Germinal center (tissue), 1 donor: ENCODE measurements around the gene LY6G6D.

Experiments used
- DNase-seq: peaks from one replicate; pipeline ENCODE4 v3.0.0; 2012; ENCODE audit warnings: mixed read lengths, low spot score

LY6G6D gene

DNA sequence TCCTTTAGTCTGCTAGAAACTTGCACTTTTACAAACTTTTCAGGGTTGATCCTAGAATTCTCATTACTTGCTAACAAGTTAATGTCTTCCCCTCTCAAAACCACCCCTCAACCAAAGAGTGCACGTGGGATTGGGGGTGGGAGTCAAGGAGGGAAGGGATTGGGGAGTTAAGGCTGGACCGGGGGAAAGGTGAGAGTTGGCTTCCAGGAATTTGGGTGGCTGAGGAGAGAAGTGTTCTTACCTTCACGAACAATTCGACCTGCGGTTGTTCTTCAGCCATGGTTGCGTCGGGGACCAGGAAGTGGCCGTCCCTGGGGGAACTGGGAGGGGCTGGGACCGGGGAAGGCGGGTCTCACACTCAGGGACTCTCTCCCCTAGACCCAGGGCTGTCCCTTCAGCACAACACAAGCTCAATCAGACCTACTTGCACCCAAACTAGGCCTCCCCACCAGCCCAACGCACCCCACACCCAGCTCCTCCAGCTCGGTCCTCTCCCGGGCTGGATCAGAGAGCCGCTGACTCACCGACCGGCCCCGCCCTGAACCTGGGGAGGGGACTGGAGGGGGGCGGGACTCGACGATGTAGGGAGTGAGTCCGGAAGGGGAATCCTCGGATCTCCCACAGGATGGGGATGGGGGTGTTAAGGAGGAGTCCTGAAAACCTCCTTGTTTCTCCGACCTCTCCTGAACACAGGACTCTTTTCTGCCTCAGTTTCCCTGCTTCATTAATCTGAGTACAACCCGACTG, 21.0 kb downstream of the LY6G6D start, which contains the start of gene CLIC1:
CLIC1 (minus strand) TSS at position 510 of the 747 bp plus-strand sequence; CDS start at position 280, 230 bp downstream.
- DNase-seq, result peak; percentile 87

GRCh38 chr6:31736768-31737314, 21.7 kb downstream of the LY6G6D start:
- DNase-seq, result no peak

DNA sequence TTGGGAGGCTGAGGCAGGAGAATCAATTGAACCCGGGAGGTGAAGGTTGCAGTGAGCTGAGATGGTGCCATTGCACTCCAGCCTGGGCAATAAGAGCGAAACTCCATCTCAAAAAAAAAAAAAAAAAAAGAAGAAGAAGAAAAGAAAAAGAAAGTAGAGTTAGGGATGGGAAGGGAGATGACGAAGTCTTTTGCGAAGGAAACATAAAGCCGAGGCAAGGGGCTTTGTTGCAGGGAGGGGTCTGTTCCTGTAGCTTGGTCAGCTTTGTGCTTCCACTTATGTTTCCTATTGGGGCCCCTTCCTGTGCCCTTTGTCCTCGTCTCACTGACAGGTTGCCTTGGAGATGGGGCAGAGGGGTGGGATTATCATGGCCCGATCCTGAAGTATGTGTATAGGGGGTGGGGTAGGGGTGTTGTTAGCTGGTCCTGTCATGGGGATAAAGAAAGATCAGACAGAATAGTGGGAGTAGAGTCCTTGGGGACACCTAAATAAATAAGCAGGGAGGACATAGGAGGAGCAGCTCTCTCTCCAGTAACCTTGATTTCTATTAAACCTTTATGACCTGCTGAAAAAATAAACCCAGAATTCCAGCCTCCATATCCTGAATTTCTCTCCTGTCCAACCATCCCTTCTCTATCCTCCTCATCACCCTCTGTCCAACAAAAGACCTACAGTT, 22.3 kb downstream of the LY6G6D start:
- DNase-seq, result no peak

DNA sequence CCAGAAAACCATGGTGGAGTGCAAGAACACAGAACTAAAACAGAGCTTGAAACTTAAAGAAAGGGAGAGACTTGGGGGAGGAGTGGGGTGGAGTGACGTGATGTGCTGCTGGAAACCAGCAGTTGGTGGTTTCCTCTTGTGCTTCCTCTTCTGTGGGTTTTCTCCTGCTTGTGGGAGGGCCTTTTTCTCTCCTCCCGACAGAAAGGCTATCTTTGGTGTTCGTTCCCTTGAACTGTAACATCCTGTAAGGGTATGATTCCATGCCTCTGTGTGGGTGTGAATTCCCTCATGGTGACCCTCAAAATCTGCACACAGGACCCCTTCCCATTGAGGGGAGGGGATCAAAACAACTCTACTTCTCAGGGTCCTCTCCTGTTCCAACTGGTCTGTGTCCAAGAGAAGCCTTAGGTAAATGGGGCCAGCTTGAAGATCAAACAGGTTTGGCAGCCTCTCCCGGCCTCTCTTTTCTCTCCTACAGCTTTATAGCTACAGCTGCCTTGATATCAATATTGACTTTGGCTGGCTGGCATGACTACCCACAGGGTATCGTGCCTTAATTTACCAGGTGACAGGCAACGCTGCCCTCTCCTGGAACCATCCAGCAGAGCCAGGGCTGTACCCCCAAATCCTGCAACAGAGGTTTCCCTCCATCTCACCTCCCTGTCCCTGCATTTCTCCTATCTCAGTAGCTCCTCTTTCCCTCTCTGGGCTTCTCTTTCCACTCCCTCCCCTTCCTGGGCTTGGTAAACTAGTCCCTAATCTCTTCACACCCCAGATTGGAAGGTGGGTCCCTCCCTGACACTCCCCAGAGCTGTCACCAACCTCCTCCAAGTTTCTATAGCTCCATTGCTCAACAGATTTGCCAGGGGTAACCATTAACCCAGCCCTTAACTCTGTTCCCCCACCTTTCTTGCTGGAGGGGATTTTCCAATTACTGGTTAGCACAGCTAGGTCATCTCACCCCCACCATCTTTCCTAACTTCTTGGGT, 23.1 kb downstream of the LY6G6D start:
- DNase-seq, result peak; percentile 74

- peak; percentile 98 for DNase-seq
These were observed 24.7 kb downstream of the LY6G6D start, which contains the start of gene MSH5 for GRCh38 chr6:31739639-31740396. Gene MSH5 (plus strand): TSS chr6:31740005. CDS start chr6:31740467, 462 bp downstream.

GRCh38 chr6:31740397-31741223, 25.5 kb downstream of the LY6G6D start:
- peak; percentile 62 for DNase-seq

DNA sequence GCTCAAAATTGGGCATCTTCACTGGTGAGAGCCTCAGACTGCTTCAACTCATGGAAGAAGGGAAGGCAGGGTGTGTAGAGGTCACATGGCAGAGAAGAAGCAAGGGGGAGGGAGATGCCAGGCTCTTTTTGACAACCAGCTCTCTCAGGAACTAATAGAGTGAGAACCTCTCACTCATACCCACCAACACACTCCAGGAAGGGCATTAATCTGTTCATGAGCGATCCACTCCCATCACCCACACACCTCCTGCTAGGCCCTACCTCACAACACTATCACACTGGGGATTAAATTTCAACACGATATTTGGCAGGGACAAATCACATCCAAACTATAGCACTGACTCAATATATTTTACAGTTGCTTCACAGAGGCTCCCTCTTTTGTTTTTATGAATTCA, 26.7 kb downstream of the LY6G6D start:
- DNase-seq, result no peak

DNA sequence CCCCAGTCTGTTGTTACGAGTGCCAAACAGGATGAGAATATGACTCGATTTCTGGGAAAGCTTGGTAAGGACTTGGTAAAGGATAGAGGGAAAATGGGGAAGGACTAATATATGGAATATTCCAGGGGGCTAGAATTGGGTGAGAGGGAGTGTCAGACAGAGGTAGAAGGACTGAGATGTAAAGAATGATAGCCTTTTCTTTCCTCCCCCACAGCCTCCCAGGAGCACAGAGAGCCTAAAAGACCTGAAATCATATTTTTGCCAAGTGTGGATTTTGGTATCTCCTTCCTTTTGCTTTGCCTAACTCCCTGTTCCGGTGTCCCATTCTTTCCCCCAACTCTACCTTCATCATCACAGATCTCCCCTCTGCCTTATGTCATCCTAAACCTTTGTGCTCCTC, 27.7 kb downstream of the LY6G6D start:
- DNase-seq, result no peak

- DNase-seq, result no peak
These were observed 29.3 kb downstream of the LY6G6D start for GRCh38 chr6:31744422-31744821.

- no peak for DNase-seq
These were observed 34.3 kb downstream of the LY6G6D start for GRCh38 chr6:31749301-31750036.

GRCh38 chr6:31750411-31751022, 35.4 kb downstream of the LY6G6D start:
- DNase-seq, result no peak

GRCh38 chr6:31752739-31753319, 37.7 kb downstream of the LY6G6D start:
- DNase-seq, result no peak

- DNase-seq, result no peak
These were observed 43.1 kb downstream of the LY6G6D start for GRCh38 chr6:31758281-31758680.

DNA sequence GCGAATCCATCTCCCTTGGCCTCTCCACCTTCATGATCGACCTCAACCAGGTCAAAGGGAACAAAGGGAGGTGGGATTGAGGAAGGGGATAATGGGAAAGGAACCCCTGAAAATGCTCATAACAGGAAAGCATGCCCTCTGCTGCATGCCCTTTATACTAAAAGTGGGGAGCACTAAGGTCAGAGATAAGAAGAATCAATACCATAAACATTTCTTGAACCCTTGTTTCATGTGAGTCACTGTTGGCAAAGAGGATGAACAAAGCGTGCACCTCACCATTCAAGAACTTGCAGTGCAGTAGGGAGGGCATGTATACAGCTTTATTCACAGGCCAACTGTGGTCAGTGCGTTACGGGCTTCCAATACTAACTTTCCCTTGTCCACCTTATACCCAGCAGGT, 45.6 kb downstream of the LY6G6D start:
- DNase-seq, result no peak

GRCh38 chr6:31761343-31761742, 46.2 kb downstream of the LY6G6D start:
- no peak for DNase-seq

GRCh38 chr6:31762356-31762755, 47.2 kb downstream of the LY6G6D start, which contains the start of gene SAPCD1:
Gene SAPCD1 (plus strand): TSS chr6:31762656. CDS start chr6:31763055, 399 bp downstream.
- DNase-seq, result no peak

GRCh38 chr6:31762878-31763618, 47.9 kb downstream of the LY6G6D start:
- DNase-seq, result no peak

GRCh38 chr6:31763619-31763940, 48.4 kb downstream of the LY6G6D start:
- DNase-seq, result no peak
